SK-N-SH treated with all-trans-retinoic acid at 6 μM for 48 hours (cell line): Measurements from ENCODE around the gene BEST3.
A peak's percentile ranks its signal among the peaks of the same experiment; 100 is the strongest.

Experiments used
- ATAC-seq: fragments of 200-7000 bp; cut with Tn5 transposase; 3 replicates; pipeline ENCODE4 v1.9.1; 2020; ENCODE audit warnings: mild to moderate bottlenecking, moderate library complexity
- ARNTL ChIP-seq: fragments of 450-650 bp; formaldehyde crosslinking; IDR thresholded peaks from 2 replicates; pipeline ENCODE4 v1.5.0; 2020; ENCODE audit warnings: low read depth, mild to moderate bottlenecking, moderate library complexity, borderline replicate concordance
- BACH2 ChIP-seq: fragments of 250-450 bp; sonication (Bioruptor Pico); IDR thresholded peaks from 2 replicates; pipeline ENCODE4 v1.9.0; 2021; ENCODE audit warnings: mild to moderate bottlenecking, borderline replicate concordance
- CREB5 ChIP-seq: fragments of 250-450 bp; sonication (Bioruptor Pico); IDR thresholded peaks from 2 replicates; pipeline ENCODE4 v1.5.1; 2020; ENCODE audit warnings: low read depth, mild to moderate bottlenecking, moderate library complexity
- CSRNP3 ChIP-seq: fragments of 250-450 bp; sonication (Bioruptor Pico); IDR thresholded peaks from 2 replicates; pipeline ENCODE4 v1.5.1; 2021; ENCODE audit warnings: mild to moderate bottlenecking, moderate library complexity
- ESRRG ChIP-seq: fragments of 250-450 bp; sonication (Bioruptor Pico); IDR thresholded peaks from 2 replicates; pipeline ENCODE4 v1.6.1; 2021; ENCODE audit warnings: mild to moderate bottlenecking
- GLIS3 ChIP-seq: fragments of 250-450 bp; sonication (Bioruptor Pico); IDR thresholded peaks from 2 replicates; pipeline ENCODE4 v1.5.0; 2020; ENCODE audit warnings: mild to moderate bottlenecking, moderate library complexity
- ISL1 ChIP-seq: fragments of 250-450 bp; sonication (Bioruptor Pico); IDR thresholded peaks from 2 replicates; pipeline ENCODE4 v2.1.2; 2022; ENCODE audit warnings: mild to moderate bottlenecking, moderate library complexity
- PATZ1 ChIP-seq: fragments of 250-450 bp; sonication (Bioruptor Pico); IDR thresholded peaks from 2 replicates; pipeline ENCODE4 v1.8.0; 2020; ENCODE audit warnings: mild to moderate bottlenecking, moderate library complexity, borderline replicate concordance
- POU6F1 ChIP-seq: fragments of 250-450 bp; sonication (Bioruptor Pico); IDR thresholded peaks from 2 replicates; pipeline ENCODE4 v1.8.0; 2021; ENCODE audit warnings: low read depth, mild to moderate bottlenecking, moderate library complexity, borderline replicate concordance
- PPARA ChIP-seq: fragments of 250-450 bp; sonication (Bioruptor Pico); IDR thresholded peaks from 2 replicates; pipeline ENCODE4 v1.5.0; 2020; ENCODE audit warnings: mild to moderate bottlenecking, borderline replicate concordance
- RARB ChIP-seq: fragments of 250-450 bp; sonication (Bioruptor Pico); IDR thresholded peaks from 2 replicates; pipeline ENCODE4 v1.8.0; 2021; ENCODE audit warnings: mild to moderate bottlenecking, moderate library complexity
- SNAI2 ChIP-seq: fragments of 250-450 bp; sonication (Bioruptor Pico); IDR thresholded peaks from 2 replicates; pipeline ENCODE4 v1.5.0; 2020; ENCODE audit warnings: mild to moderate bottlenecking, moderate library complexity
- TSHZ2 ChIP-seq: fragments of 250-450 bp; sonication (Bioruptor Pico); IDR thresholded peaks from 2 replicates; pipeline ENCODE4 v1.5.0; 2020; ENCODE audit warnings: mild to moderate bottlenecking, moderate library complexity
- ZC3H10 ChIP-seq: fragments of 250-450 bp; sonication (Bioruptor Pico); IDR thresholded peaks from 2 replicates; pipeline ENCODE4 v1.5.1; 2021; ENCODE audit warnings: mild to moderate bottlenecking, moderate library complexity
- ZFP3 ChIP-seq: fragments of 250-450 bp; sonication (Bioruptor Pico); IDR thresholded peaks from 2 replicates; pipeline ENCODE4 v1.5.0; 2020; ENCODE audit warnings: mild to moderate bottlenecking, moderate library complexity
- ZFP30 ChIP-seq: fragments of 450-650 bp; formaldehyde crosslinking; IDR thresholded peaks from 2 replicates; pipeline ENCODE4 v1.5.0; 2022; ENCODE audit warnings: mild to moderate bottlenecking, moderate library complexity
- ZNF565 ChIP-seq: fragments of 450-650 bp; formaldehyde crosslinking; conservative IDR thresholded peaks from 2 replicates; pipeline ENCODE4 v1.5.0; 2020; ENCODE audit warnings: low read depth, mild to moderate bottlenecking, moderate library complexity
- ZNF70 ChIP-seq: fragments of 450-650 bp; formaldehyde crosslinking; IDR thresholded peaks from 2 replicates; pipeline ENCODE4 v1.5.0; 2020; ENCODE audit warnings: mild to moderate bottlenecking, moderate library complexity
- ZNF8 ChIP-seq: fragments of 450-650 bp; formaldehyde crosslinking; IDR thresholded peaks from 2 replicates; pipeline ENCODE4 v1.5.0; 2020; ENCODE audit warnings: mild to moderate bottlenecking, moderate library complexity

The BEST3 gene

GRCh38 chr12:69739287-69740191 lies 40.4 kb upstream of the BEST3 start:
- TF ChIP-seq ESRRG (CRISPR knock-in tag) (no peak), CSRNP3 (CRISPR knock-in tag) (no peak)
- ATAC-seq: peak; percentile 64

- peak; percentile 92 for ATAC-seq
- no peak for TF ChIP-seq TSHZ2 (CRISPR knock-in tag)
- no peak for TF ChIP-seq PPARA
- TF ChIP-seq CREB5: no peak
- TF ChIP-seq PATZ1: no peak
- no peak for TF ChIP-seq ISL1 (CRISPR knock-in tag)
- peak; percentile 35; the same call in 1 of the 2 replicates for TF ChIP-seq SNAI2 (CRISPR knock-in tag)
- TF ChIP-seq ZC3H10 (CRISPR knock-in tag): no peak
- no peak for TF ChIP-seq POU6F1
- TF ChIP-seq ZFP3: no peak
These were observed 39.5 kb upstream of the BEST3 start, which contains the start of gene RAB3IP for GRCh38 chr12:69738351-69739286. TSS of gene RAB3IP (plus strand) at chr12:69738860. CDS start at chr12:69755409, 16,549 bp downstream.

GRCh38 chr12:69733638-69734037 lies 34.5 kb upstream of the BEST3 start:
- ATAC-seq: no peak
- TF ChIP-seq ZNF565 (no peak), TSHZ2 (CRISPR knock-in tag) (no peak), BACH2 (CRISPR knock-in tag) (no peak), ZNF8 (CRISPR knock-in tag) (no peak), ZFP3 (no peak), POU6F1 (no peak), PPARA (no peak), ARNTL (CRISPR knock-in tag) (no peak), ZNF70 (CRISPR knock-in tag) (no peak), GLIS3 (CRISPR knock-in tag) (no peak), RARB (CRISPR knock-in tag) (no peak), ZFP30 (CRISPR knock-in tag) (no peak), CSRNP3 (CRISPR knock-in tag) (no peak)
